Peyer's patch (tissue), 4 donors: ENCODE measurements around the gene FAM89A. TPM values are rescaled to one million over a fixed set of nuclear protein-coding genes. Genes with fewer than 3 reads are reported as not detected.
"Not testable (repeated sequence)": the region's sequence is repeated elsewhere in the genome, so short reads cannot be mapped to it uniquely, and the experiment has no call there.

Experiments
- DNase-seq, 3 donors: peaks; one replicate each; pipeline ENCODE4 v3.0.0-alpha.2; 2017 to 2019
- H3K27ac ChIP-seq, 4 donors: fragments of 200-600 bp; sonication (generic); one replicate each; pipeline ENCODE4 v1.5.1; 2016 to 2019
- H3K27me3 ChIP-seq, 2 donors: fragments of 200-600 bp; sonication (generic); one replicate each; pipeline ENCODE4 v1.5.1; 2019
- H3K36me3 ChIP-seq, 3 donors: fragments of 200-600 bp; sonication (generic); one replicate each; pipeline ENCODE4 v1.5.1; 2016 to 2019
- H3K4me1 ChIP-seq, 4 donors: fragments of 200-600 bp; sonication (generic); one replicate each; pipeline ENCODE4 v1.5.1; 2016 to 2019
- H3K4me3 ChIP-seq, 4 donors: fragments of 200-600 bp; sonication (generic); 1 replicate in 3 of 4; 2 replicates in 1 of 4; pipeline ENCODE4 v1.5.1; 2016 to 2019; ENCODE audit warnings: mild to moderate bottlenecking in 1 of 4
- H3K9me3 ChIP-seq, 4 donors: fragments of 200-600 bp; sonication (generic); one replicate each; pipeline ENCODE4 v1.5.1; 2016 to 2019; ENCODE audit warnings: mild to moderate bottlenecking in 1 of 4
- CTCF ChIP-seq, 6 experiments: fragments of 450-650 bp in 4 of 6; fragments of 200-600 bp in 2 of 6; sonication (generic) in 1 of 6; IDR thresholded peaks; one replicate each; pipeline ENCODE4 v1.5.1; 2017 to 2019; ENCODE audit warnings: antibody characterized with exemption in 6 of 6, mild to moderate bottlenecking in 3 of 6, moderate library complexity in 1 of 6
- POLR2A ChIP-seq, 2 donors: fragments of 450-650 bp; IDR thresholded peaks; one replicate each; pipeline ENCODE4 v1.5.1; 2017; ENCODE audit warnings: antibody characterized with exemption in 2 of 2, mild to moderate bottlenecking in 2 of 2, moderate library complexity in 2 of 2
- total RNA-seq, 4 donors: library from RNA; depleted of rRNA; stranded (reverse); fragments of >200 nt; gene quantifications; one replicate each; pipeline ENCODE4 v1.1.0, GENCODE V29; 2016

Gene FAM89A
- total RNA-seq, 4 donors from 2014 or later = 0.94 to 3.0 (median 1.6) TPM; not detected in 1

DNA sequence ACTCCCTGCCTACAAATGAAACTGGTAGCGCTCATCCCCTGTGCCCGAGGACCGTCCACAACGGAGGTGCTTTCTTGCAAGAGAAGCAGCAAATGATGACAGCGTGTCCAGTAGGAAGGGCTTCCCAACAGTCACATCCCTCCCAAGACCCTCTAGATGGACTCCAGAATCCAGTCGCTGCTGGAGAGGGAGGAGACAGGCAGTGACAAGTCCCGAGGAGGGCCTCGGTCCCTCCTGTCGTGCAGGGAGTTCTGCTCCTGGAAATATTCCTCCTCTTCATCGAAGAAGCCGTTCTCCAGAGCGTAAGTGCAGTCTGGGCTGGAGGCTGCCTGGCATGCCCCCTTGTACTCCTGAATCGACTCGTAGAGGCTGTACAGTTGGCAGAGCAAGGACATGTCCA, 20.3 kb downstream of the FAM89A start:
- Histone ChIP-seq H3K4me1 (no peaks in the 10 kb centered on the region), H3K4me3 (no peak overlapping the region), H3K27me3 (no peaks in the 10 kb centered on the region), H3K9me3 (no peaks in the 10 kb centered on the region), H3K27ac (no peak overlapping the region), H3K36me3 (no peaks in the 10 kb centered on the region)
- DNase-seq = no peak
- no peak for TF ChIP-seq CTCF (IDR thresholded peaks at IDR 0.05)
- no peak for TF ChIP-seq POLR2A (IDR thresholded peaks at IDR 0.05)

DNA sequence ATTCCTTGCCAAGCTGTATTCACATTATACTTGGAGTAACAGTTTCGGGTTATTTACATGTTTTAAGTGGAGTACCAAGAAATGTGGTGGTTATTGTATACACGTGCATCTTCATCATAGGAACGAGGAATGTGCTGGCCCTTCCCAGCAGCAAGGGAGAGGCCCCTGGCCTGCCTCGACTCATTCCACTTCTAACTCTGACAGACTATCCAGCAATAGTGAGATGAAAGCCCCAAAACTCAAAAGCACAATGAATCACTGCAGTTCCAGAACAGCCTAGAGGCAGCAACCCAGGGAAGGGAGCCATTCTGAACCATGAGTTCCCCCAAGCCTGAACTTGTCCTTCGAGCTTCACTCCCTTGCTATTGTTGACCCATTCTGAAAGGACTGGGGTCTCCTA, 23.1 kb downstream of the FAM89A start:
- Histone ChIP-seq H3K4me3 (no peak overlapping the region), H3K4me1 (no peaks in the 10 kb centered on the region), H3K9me3 (no peaks in the 10 kb centered on the region), H3K27me3 (no peaks in the 10 kb centered on the region), H3K27ac (no peak overlapping the region), H3K36me3 (no peaks in the 10 kb centered on the region)
- TF ChIP-seq CTCF (IDR thresholded peaks at IDR 0.05) (no peak), POLR2A (IDR thresholded peaks at IDR 0.05) (no peak)
- DNase-seq = no peak

DNA sequence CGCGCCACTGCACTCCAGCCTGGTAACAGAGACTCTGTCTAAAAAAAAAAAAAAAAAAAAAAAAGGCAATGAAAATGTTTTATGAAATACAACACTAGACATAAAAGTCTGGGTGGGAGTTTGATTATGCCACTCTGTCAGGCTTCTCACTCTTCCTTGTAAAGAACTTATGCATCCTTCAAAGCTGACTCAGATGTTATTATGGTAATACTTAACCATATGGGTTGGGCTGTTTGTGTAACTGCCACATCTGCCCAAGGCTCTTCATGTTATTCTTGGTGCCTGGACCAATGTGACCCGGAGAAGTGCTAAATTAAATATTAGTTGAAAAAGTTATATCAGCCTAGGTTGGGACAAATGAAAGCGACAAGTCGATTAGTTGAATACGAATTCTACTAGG, 23.8 kb downstream of the FAM89A start:
- no peak for DNase-seq
- H3K4me3 ChIP-seq = no peak overlapping the region
- H3K36me3 ChIP-seq = no peaks in the 10 kb centered on the region
- H3K9me3 ChIP-seq = no peaks in the 10 kb centered on the region
- H3K4me1 ChIP-seq = no peaks in the 10 kb centered on the region
- H3K27me3 ChIP-seq = no peaks in the 10 kb centered on the region
- H3K27ac ChIP-seq = no peak overlapping the region
- TF ChIP-seq CTCF (IDR thresholded peaks at IDR 0.05) (no peak), POLR2A (IDR thresholded peaks at IDR 0.05) (no peak)

GRCh38 chr1:231013391-231014015, 26.6 kb downstream of the FAM89A start:
- no peak overlapping the region for H3K4me3 ChIP-seq
- H3K4me1 ChIP-seq = no peaks in the 10 kb centered on the region
- no peak for TF ChIP-seq CTCF (IDR thresholded peaks at IDR 0.05)
- TF ChIP-seq POLR2A (IDR thresholded peaks at IDR 0.05) = no peak
- H3K27ac ChIP-seq = no peak overlapping the region
- H3K27me3 ChIP-seq = no peaks in the 10 kb centered on the region
- DNase-seq = no peak
- H3K36me3 ChIP-seq = no peaks in the 10 kb centered on the region
- H3K9me3 ChIP-seq = no peaks in the 10 kb centered on the region

- DNase-seq = no peak
- TF ChIP-seq POLR2A (IDR thresholded peaks at IDR 0.05) (no peak), CTCF (IDR thresholded peaks at IDR 0.05) (no peak)
- Histone ChIP-seq H3K36me3 (no peaks in the 10 kb centered on the region), H3K4me1 (no peaks in the 10 kb centered on the region), H3K27ac (no peak overlapping the region), H3K4me3 (no peak overlapping the region), H3K27me3 (no peaks in the 10 kb centered on the region), H3K9me3 (no peaks in the 10 kb centered on the region)
These were observed 28.1 kb downstream of the FAM89A start for GRCh38 chr1:231011963-231012362.

DNA sequence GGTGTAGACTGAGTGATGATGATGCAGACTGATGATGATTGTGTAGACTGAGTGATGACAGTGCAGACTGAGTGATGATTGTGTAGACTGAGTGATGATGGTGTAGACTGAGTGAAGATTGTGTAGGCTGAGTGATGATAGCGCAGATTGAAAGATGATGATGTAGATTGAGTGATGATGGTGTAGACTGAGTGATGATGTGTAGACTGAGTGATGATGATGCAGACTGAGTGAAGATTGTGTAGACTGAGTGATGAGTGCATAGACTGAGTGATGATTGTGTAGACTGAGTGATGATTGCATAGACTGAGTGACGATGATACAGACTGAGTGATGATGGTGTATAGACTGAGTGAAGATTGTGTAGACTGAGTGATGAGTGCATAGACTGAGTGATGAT, 28.7 kb downstream of the FAM89A start:
- Histone ChIP-seq H3K36me3 (no peaks in the 10 kb centered on the region), H3K4me1 (no peaks in the 10 kb centered on the region), H3K9me3 (no peaks in the 10 kb centered on the region), H3K27ac (no peak overlapping the region), H3K27me3 (no peaks in the 10 kb centered on the region), H3K4me3 (no peak overlapping the region)
- TF ChIP-seq POLR2A (IDR thresholded peaks at IDR 0.05) = no peak
- no peak for TF ChIP-seq CTCF (IDR thresholded peaks at IDR 0.05)
- DNase-seq = no peak

- H3K27me3 ChIP-seq, H3K4me3 ChIP-seq, H3K36me3 ChIP-seq, H3K9me3 ChIP-seq, DNase-seq, H3K4me1 ChIP-seq, H3K27ac ChIP-seq: not testable (repeated sequence)
These were observed 32.5 kb downstream of the FAM89A start for GRCh38 chr1:231007535-231007934.
